ENCODE data around the gene SLITRK4. TPM values are rescaled to one million over a fixed set of nuclear protein-coding genes. Genes with fewer than 3 reads are reported as not detected.

Gene SLITRK4, protein sequence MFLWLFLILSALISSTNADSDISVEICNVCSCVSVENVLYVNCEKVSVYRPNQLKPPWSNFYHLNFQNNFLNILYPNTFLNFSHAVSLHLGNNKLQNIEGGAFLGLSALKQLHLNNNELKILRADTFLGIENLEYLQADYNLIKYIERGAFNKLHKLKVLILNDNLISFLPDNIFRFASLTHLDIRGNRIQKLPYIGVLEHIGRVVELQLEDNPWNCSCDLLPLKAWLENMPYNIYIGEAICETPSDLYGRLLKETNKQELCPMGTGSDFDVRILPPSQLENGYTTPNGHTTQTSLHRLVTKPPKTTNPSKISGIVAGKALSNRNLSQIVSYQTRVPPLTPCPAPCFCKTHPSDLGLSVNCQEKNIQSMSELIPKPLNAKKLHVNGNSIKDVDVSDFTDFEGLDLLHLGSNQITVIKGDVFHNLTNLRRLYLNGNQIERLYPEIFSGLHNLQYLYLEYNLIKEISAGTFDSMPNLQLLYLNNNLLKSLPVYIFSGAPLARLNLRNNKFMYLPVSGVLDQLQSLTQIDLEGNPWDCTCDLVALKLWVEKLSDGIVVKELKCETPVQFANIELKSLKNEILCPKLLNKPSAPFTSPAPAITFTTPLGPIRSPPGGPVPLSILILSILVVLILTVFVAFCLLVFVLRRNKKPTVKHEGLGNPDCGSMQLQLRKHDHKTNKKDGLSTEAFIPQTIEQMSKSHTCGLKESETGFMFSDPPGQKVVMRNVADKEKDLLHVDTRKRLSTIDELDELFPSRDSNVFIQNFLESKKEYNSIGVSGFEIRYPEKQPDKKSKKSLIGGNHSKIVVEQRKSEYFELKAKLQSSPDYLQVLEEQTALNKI
- not detected in 5 replicates for total RNA-seq (2022; extraction: Qiagen RNA extraction)

DNA sequence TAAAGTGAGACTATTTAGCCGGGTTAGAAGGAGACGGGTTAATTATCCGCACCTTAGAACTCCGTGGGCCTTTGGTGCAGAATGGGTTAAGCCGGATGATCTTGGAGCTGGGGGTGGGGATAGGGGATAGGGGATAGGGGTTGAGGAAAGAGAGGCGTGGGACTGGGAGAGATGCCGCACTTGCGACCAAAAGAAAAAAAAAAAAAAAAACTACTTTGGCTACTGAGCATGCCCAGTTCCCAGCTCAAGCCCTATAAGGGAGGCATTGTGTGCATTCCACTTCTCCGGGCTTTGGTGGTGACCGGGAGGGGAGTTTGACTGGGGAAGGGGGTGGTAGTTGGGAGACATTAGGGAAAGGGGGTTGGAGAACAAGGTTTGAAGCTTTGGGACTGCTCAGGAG, at the start of gene SLITRK4:
TSS of gene SLITRK4 (minus strand) at position 187 of the 400 bp plus-strand sequence. CDS start 4,993 bp downstream, outside the sequence.

Other genes with a start within 250 kb of the SLITRK4 start
- gene SPANXN3, start 118.6 kb downstream of the SLITRK4 start, total RNA-seq (2022; extraction: Qiagen RNA extraction) = not detected in 5 replicates
- gene SPANXN2, start 84.7 kb upstream of the SLITRK4 start, total RNA-seq (2022; extraction: Qiagen RNA extraction) = not detected in 5 replicates
- gene UBE2NL, start 248.0 kb upstream of the SLITRK4 start, total RNA-seq (2022; extraction: Qiagen RNA extraction) = not detected in 5 replicates

All from A549 treated with AZD2906 at 1 μM for 4 hours (cell line).